ENCODE data around the gene ATP5PO. TPM values are rescaled to one million over a fixed set of nuclear protein-coding genes. Genes with fewer than 3 reads are reported as not detected.

Gene ATP5PO
- total RNA-seq, 1 experiment from 2014 or later: 310 TPM

DNA sequence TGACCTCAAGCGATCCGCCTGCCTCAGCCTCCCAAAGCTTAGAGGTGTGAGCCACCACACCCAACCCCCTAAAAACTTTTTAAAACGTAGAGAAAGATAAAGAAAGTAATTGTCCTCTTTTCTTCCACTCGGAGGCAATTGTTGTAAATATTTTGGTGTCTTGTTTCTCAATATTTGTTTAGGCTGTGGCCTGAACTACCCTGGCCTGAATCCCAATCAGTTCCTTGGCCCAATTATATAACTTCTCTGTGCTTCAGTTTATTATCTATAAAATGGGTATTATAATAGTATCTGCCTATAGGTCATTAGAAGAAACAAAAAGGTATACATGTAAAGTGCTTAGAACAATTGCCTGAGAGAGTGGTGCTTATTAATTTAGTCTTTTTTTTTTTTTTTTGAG is 1.8 kb upstream of the ATP5PO start:
- H3K27ac ChIP-seq (ENCODE audit: low read length): no peak overlapping the region

DNA sequence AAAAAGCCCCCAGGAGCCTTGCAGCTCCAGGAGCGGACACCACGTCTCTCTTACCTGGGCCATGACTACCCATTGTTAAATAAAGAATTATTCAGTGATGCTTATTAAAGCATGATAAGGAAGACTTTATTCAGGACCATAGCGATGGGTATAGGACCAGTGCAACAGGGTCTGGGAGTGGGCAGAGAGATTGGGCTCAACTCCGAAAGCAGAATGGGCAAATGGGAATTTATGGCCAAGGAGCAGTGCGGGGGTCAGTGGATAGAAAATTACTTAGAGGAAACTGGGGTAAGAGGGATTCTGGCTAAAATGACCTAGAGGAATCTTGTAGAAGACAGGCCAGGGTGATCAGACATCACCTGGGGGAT is 580 bp upstream of the ATP5PO start:
- H3K27ac ChIP-seq (ENCODE audit: low read length): 0 out of 2 replicates have a peak overlapping the region, but pooled peaks have one; percentile 12
- DNase-seq: no peak
- peak overlapping the region; percentile 86 for H3K4me2 ChIP-seq (ENCODE audit: low read depth, low read length, poor library complexity, severe bottlenecking)
- peaks cover 34% of the 10 kb centered on the region for H3K79me2 ChIP-seq (ENCODE audit: low read length)
- peak overlapping the region; percentile 53 for H3K4me3 ChIP-seq (ENCODE audit: low read length)
- no peaks in the 10 kb centered on the region for H3K9me2 ChIP-seq (replicated peaks; ENCODE audit: insufficient read depth, low read length)
- H3K9me3 ChIP-seq (ENCODE audit: low read length): no peaks in the 10 kb centered on the region
- H3K4me1 ChIP-seq (ENCODE audit: low read length): peaks cover 16% of the 10 kb centered on the region
- peak overlapping the region; percentile 52 for H3K9ac ChIP-seq (ENCODE audit: low read length)
- peaks cover 18% of the 10 kb centered on the region for H3K36me3 ChIP-seq (ENCODE audit: insufficient read depth, low read length)
- no peaks in the 10 kb centered on the region for H3K27me3 ChIP-seq (ENCODE audit: low read length)
- peak overlapping the region; percentile 94 for H2AFZ ChIP-seq (ENCODE audit: low read length)
- H4K20me1 ChIP-seq (ENCODE audit: insufficient read depth, low read depth, low read length): no peaks in the 10 kb centered on the region; the same call in 1 of the 2 replicates

More for the DNA sequence above, 1.8 kb upstream of the ATP5PO start:
- no peak for DNase-seq
- H3K9me2 ChIP-seq (replicated peaks; ENCODE audit: insufficient read depth, low read length): no peaks in the 10 kb centered on the region
- no peaks in the 10 kb centered on the region for H3K27me3 ChIP-seq (ENCODE audit: low read length)
- H3K4me1 ChIP-seq (ENCODE audit: low read length): peaks cover 16% of the 10 kb centered on the region
- no peak overlapping the region for H2AFZ ChIP-seq (ENCODE audit: low read length)
- peaks cover 32% of the 10 kb centered on the region for H3K79me2 ChIP-seq (ENCODE audit: low read length)
- H3K9me3 ChIP-seq (ENCODE audit: low read length): no peaks in the 10 kb centered on the region
- no peak overlapping the region for H3K9ac ChIP-seq (ENCODE audit: low read length)
- H4K20me1 ChIP-seq (ENCODE audit: insufficient read depth, low read depth, low read length): no peaks in the 10 kb centered on the region
- H3K36me3 ChIP-seq (ENCODE audit: insufficient read depth, low read length): peaks cover 11% of the 10 kb centered on the region
- H3K4me3 ChIP-seq (ENCODE audit: low read length): no peak overlapping the region
- H3K4me2 ChIP-seq (ENCODE audit: low read depth, low read length, poor library complexity, severe bottlenecking): no peak overlapping the region

DNA sequence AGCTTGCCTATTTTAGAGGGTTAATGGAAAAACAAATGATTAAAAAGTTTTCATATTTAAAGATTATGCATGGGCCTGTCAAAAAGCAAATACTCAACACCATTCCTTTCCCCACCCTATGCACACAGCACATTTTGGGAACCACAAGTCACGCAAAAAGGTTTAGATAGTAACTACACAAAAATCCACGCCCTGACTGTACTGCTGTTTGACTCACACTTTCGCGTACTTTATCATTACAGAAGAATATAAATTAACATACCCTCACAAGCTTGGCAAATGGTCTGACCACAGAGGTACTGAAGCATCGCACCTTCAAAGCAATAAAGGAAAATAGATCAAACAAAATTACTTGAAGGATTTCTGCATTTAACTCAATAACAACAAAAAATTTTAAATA is 1.4 kb downstream of the ATP5PO start:
- no peak for DNase-seq
- Histone ChIP-seq H3K4me2 (ENCODE audit: low read depth, low read length, poor library complexity, severe bottlenecking) (peak overlapping the region; percentile 86), H3K79me2 (ENCODE audit: low read length) (peaks cover 49% of the 10 kb centered on the region), H2AFZ (ENCODE audit: low read length) (no peak overlapping the region), H4K20me1 (ENCODE audit: insufficient read depth, low read depth, low read length) (peaks cover 11% of the 10 kb centered on the region; the same call in 1 of the 2 replicates), H3K27me3 (ENCODE audit: low read length) (no peaks in the 10 kb centered on the region), H3K4me1 (ENCODE audit: low read length) (peaks cover 16% of the 10 kb centered on the region), H3K9ac (ENCODE audit: low read length) (peak overlapping the region; percentile 93), H3K4me3 (ENCODE audit: low read length) (peak overlapping the region; percentile 95), H3K27ac (ENCODE audit: low read length) (peak overlapping the region; percentile 71), H3K9me2 (replicated peaks; ENCODE audit: insufficient read depth, low read length) (no peaks in the 10 kb centered on the region), H3K9me3 (ENCODE audit: low read length) (no peaks in the 10 kb centered on the region), H3K36me3 (ENCODE audit: insufficient read depth, low read length) (peaks cover 35% of the 10 kb centered on the region)

DNA sequence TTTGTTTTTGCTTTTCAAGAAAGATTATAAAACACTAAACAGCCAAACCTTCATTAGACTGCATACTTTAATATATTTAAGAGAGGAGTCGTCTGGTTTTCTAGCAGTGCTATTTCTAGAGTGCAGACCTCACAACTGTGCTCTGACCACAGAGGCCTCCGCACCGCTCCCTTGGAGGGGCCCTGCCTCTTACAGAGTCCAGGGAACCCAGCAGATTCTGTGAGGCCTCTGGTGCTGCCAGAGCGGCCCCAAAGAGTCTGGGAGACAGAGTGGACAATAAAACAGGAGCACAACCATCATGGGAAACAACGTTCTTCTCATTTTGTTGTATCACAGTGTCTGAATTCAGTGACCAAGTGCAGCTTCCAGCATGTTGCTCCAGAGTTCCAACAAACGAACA is 5.8 kb downstream of the ATP5PO start:
- Histone ChIP-seq H3K4me2 (ENCODE audit: low read depth, low read length, poor library complexity, severe bottlenecking) (no peak overlapping the region), H4K20me1 (ENCODE audit: insufficient read depth, low read depth, low read length) (peaks cover 14% of the 10 kb centered on the region; the same call in 1 of the 2 replicates), H3K27me3 (ENCODE audit: low read length) (no peaks in the 10 kb centered on the region), H3K27ac (ENCODE audit: low read length) (no peak overlapping the region), H3K36me3 (ENCODE audit: insufficient read depth, low read length) (peaks cover 65% of the 10 kb centered on the region), H3K9ac (ENCODE audit: low read length) (no peak overlapping the region), H3K4me1 (ENCODE audit: low read length) (peaks cover 9% of the 10 kb centered on the region), H3K9me2 (replicated peaks; ENCODE audit: insufficient read depth, low read length) (no peaks in the 10 kb centered on the region), H3K79me2 (ENCODE audit: low read length) (peaks cover 40% of the 10 kb centered on the region), H3K9me3 (ENCODE audit: low read length) (no peaks in the 10 kb centered on the region), H3K4me3 (ENCODE audit: low read length) (no peak overlapping the region), H2AFZ (ENCODE audit: low read length) (no peak overlapping the region)
- DNase-seq: no peak

DNA sequence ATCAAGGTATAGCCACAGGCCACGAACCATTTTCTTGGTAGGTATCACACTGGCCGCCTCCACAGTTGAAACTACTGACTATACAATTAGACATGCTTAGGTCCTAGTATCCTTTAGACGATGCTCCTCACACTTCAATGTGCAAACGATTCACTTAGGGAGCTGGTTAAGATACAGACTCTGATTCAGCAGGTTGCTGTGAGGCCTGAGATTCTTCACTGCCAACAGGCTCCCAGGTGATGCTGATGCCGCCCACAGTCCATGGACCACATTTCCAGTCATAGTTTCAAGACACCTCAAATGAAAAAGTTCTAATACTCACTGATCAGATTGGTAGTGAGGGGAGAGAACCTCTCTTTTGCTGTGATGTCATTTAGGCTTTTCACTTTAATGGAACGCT is 6.8 kb downstream of the ATP5PO start:
- no peaks in the 10 kb centered on the region for H3K4me1 ChIP-seq (ENCODE audit: low read length)
- peaks cover 30% of the 10 kb centered on the region for H3K79me2 ChIP-seq (ENCODE audit: low read length)
- no peak for DNase-seq
- H3K27me3 ChIP-seq (ENCODE audit: low read length): no peaks in the 10 kb centered on the region
- no peak overlapping the region for H3K4me3 ChIP-seq (ENCODE audit: low read length)
- H3K9me2 ChIP-seq (replicated peaks; ENCODE audit: insufficient read depth, low read length): no peaks in the 10 kb centered on the region
- no peak overlapping the region for H3K27ac ChIP-seq (ENCODE audit: low read length)
- peaks cover 14% of the 10 kb centered on the region; the same call in 1 of the 2 replicates for H4K20me1 ChIP-seq (ENCODE audit: insufficient read depth, low read depth, low read length)
- peaks cover 71% of the 10 kb centered on the region for H3K36me3 ChIP-seq (ENCODE audit: insufficient read depth, low read length)
- no peak overlapping the region for H2AFZ ChIP-seq (ENCODE audit: low read length)
- no peak overlapping the region for H3K4me2 ChIP-seq (ENCODE audit: low read depth, low read length, poor library complexity, severe bottlenecking)
- H3K9me3 ChIP-seq (ENCODE audit: low read length): no peaks in the 10 kb centered on the region
- no peak overlapping the region for H3K9ac ChIP-seq (ENCODE audit: low read length)

DNA sequence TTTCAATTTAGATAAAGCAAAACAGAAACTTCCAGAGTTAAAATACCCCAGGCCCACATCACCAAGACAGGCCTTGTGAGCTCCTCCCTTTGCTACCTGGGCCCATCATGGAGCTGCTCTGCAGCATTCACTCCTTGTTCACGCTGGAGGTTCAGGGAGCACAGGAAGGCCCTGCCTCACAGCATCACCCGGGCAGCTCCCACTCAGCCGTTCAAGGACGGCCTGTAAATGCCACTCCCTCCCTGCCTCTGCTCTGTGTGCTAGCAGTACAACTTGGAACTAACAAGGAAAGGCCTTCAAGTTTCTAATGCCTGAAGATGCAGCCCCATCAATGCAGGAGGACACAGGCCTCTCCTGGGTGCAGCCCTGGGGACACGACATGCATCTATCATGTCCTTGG is 11.6 kb downstream of the ATP5PO start:
- no peaks in the 10 kb centered on the region for H3K4me1 ChIP-seq (ENCODE audit: low read length)
- DNase-seq: no peak
- H3K9me3 ChIP-seq (ENCODE audit: low read length): no peaks in the 10 kb centered on the region
- no peak overlapping the region for H2AFZ ChIP-seq (ENCODE audit: low read length)
- H3K27ac ChIP-seq (ENCODE audit: low read length): no peak overlapping the region
- no peak overlapping the region for H3K4me2 ChIP-seq (ENCODE audit: low read depth, low read length, poor library complexity, severe bottlenecking)
- peaks cover 42% of the 10 kb centered on the region for H3K36me3 ChIP-seq (ENCODE audit: insufficient read depth, low read length)
- no peaks in the 10 kb centered on the region for H3K9me2 ChIP-seq (replicated peaks; ENCODE audit: insufficient read depth, low read length)
- no peaks in the 10 kb centered on the region for H3K27me3 ChIP-seq (ENCODE audit: low read length)
- H3K9ac ChIP-seq (ENCODE audit: low read length): no peak overlapping the region
- 0 out of 2 replicates have a peak, but pooled peaks cover 3% of the 10 kb centered on the region for H4K20me1 ChIP-seq (ENCODE audit: insufficient read depth, low read depth, low read length)
- H3K4me3 ChIP-seq (ENCODE audit: low read length): no peak overlapping the region
- H3K79me2 ChIP-seq (ENCODE audit: low read length): no peaks in the 10 kb centered on the region

DNA sequence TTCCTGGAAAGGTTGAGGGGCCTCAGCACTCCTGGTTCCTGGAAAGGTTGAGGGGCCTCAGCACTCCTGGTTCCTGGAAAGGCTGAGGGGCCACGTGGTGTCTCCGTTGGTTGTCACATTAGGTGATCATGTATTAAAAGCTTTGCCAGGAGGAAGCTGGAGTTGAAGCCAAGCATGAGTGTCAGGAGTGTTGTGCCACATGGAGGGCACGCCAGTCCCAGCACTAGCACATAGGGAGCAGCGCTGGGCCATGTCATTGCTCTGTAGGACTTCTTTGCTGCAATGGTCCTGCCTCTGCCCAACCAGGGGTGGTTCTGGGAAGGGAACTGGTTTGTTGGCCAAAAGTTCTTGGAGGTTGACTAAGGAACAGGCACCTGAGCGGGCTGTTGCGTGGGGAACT is 13.3 kb downstream of the ATP5PO start:
- no peak overlapping the region for H3K4me2 ChIP-seq (ENCODE audit: low read depth, low read length, poor library complexity, severe bottlenecking)
- no peaks in the 10 kb centered on the region for H3K27me3 ChIP-seq (ENCODE audit: low read length)
- H3K4me3 ChIP-seq (ENCODE audit: low read length): no peak overlapping the region
- H3K79me2 ChIP-seq (ENCODE audit: low read length): no peaks in the 10 kb centered on the region
- no peak overlapping the region for H2AFZ ChIP-seq (ENCODE audit: low read length)
- H3K36me3 ChIP-seq (ENCODE audit: insufficient read depth, low read length): peaks cover 33% of the 10 kb centered on the region
- DNase-seq: no peak
- no peak overlapping the region for H3K9ac ChIP-seq (ENCODE audit: low read length)
- H3K9me2 ChIP-seq (replicated peaks; ENCODE audit: insufficient read depth, low read length): no peaks in the 10 kb centered on the region
- no peaks in the 10 kb centered on the region for H3K9me3 ChIP-seq (ENCODE audit: low read length)
- H3K27ac ChIP-seq (ENCODE audit: low read length): no peak overlapping the region
- H4K20me1 ChIP-seq (ENCODE audit: insufficient read depth, low read depth, low read length): 0 out of 2 replicates have a peak, but pooled peaks cover 3% of the 10 kb centered on the region
- H3K4me1 ChIP-seq (ENCODE audit: low read length): no peaks in the 10 kb centered on the region

DNA sequence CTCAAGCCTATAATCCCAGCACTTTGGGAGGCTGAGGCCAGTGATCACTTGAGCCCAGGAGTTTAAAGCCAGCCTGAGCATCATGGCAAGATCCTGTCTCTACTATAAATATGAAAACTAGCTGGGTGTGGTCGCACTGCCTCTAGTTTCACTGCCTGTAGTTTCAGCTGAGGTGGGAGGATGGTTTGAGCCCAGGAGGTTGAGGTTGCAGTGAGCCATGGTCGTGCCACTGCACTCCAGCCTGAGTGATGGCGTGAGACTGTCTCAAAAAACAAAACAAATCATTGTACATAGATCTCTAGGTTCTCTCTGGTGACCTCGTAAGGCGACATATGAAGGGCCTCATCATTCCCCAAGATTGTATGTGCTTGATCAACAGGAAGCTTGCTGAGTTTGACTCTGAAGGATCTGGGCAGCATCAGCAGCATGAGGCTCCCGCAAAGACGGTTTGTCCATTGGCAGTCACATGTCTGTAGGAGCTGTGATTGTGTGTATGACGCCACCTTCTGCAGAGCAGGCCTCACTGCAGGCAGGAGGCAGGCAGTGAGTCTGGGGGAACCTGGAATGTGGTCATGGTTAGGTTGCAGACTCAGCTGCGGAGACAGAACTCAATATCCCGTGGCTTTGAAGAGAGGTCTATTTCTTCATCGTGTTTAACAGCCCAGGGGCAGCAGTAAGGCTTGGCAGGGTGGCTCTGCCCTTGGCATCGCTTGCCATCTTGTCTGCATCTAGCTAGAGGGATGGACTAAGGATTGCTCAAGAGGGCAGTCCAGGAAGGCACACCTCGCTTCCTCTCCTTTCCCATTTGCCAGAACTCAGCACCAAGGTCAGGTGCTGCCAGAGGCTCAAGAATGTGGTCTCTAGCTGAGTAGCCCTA is 14.0 kb downstream of the ATP5PO start:
- Histone ChIP-seq H3K9me2 (replicated peaks; ENCODE audit: insufficient read depth, low read length) (no peaks in the 10 kb centered on the region), H3K4me1 (ENCODE audit: low read length) (no peaks in the 10 kb centered on the region), H3K4me3 (ENCODE audit: low read length) (no peak overlapping the region), H3K4me2 (ENCODE audit: low read depth, low read length, poor library complexity, severe bottlenecking) (no peak overlapping the region), H3K79me2 (ENCODE audit: low read length) (no peaks in the 10 kb centered on the region), H2AFZ (ENCODE audit: low read length) (no peak overlapping the region), H3K27ac (ENCODE audit: low read length) (no peak overlapping the region), H3K9me3 (ENCODE audit: low read length) (no peaks in the 10 kb centered on the region), H3K27me3 (ENCODE audit: low read length) (no peaks in the 10 kb centered on the region), H3K36me3 (ENCODE audit: insufficient read depth, low read length) (peaks cover 26% of the 10 kb centered on the region), H3K9ac (ENCODE audit: low read length) (no peak overlapping the region), H4K20me1 (ENCODE audit: insufficient read depth, low read depth, low read length) (0 out of 2 replicates have a peak, but pooled peaks cover 3% of the 10 kb centered on the region)
- peak; percentile 70 for DNase-seq

All from Karpas-422 (cell line).